ENCODE data around the gene GRK6.
A peak's percentile ranks its signal among the peaks of the same experiment; 100 is the strongest.

The GRK6 gene

GRCh38 chr5:177490311-177490991 is 64.0 kb downstream of the GRK6 start:
- Histone ChIP-seq H3K27me3 (no peaks in the 10 kb centered on the region), H3K36me3 (peaks cover 33% of the 10 kb centered on the region), H3K4me1 (peaks cover 19% of the 10 kb centered on the region), H3K4me3 (ENCODE audit: low read depth, low read length) (no peak overlapping the region), H3K9me3 (no peaks in the 10 kb centered on the region)
- no peak for TF ChIP-seq CTCF (IDR thresholded peaks at IDR 0.05; ENCODE audit: low read depth, low read length)
- DNase-seq: no peak

- TF ChIP-seq CTCF (IDR thresholded peaks at IDR 0.05; ENCODE audit: low read depth, low read length): no peak
- no peak for DNase-seq
- H3K4me1 ChIP-seq: peaks cover 25% of the 10 kb centered on the region
- no peak overlapping the region for H3K4me3 ChIP-seq (ENCODE audit: low read depth, low read length)
- H3K27me3 ChIP-seq: no peaks in the 10 kb centered on the region
- H3K36me3 ChIP-seq: peaks cover 33% of the 10 kb centered on the region
- no peaks in the 10 kb centered on the region for H3K9me3 ChIP-seq
These were observed 64.5 kb downstream of the GRK6 start for GRCh38 chr5:177490992-177491391.

DNA sequence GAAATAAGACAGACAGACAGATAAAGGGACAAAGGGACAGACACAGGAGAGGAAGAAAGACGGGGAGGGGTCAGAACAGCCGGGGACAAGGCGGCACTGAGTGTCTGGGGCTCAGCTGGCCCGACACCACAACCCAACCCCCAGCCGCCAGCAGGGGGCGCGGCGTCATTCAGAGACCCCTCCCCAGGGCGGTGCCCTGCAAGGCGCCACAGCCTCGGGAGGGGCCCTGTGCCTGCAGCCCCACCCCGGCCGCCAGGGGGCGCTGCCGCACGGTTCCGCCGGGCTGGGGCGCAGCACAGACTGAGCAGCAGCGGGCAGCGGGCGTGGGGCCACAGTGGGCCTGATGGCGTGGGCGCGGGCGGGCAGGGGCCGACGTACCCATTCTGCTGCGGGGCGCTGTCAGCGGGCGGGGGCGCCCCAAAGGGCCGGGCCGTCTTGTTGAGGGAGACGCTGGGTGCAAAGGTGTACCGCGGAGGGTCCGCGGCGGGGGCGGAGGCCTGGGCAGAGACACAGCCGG is 65.0 kb downstream of the GRK6 start:
- Histone ChIP-seq H3K9me3 (no peaks in the 10 kb centered on the region), H3K4me1 (peaks cover 29% of the 10 kb centered on the region), H3K36me3 (peaks cover 33% of the 10 kb centered on the region), H3K4me3 (ENCODE audit: low read depth, low read length) (no peak overlapping the region), H3K27me3 (no peaks in the 10 kb centered on the region)
- peak; percentile 89 for DNase-seq
- TF ChIP-seq CTCF (IDR thresholded peaks at IDR 0.05; ENCODE audit: low read depth, low read length): peak; percentile 68

DNA sequence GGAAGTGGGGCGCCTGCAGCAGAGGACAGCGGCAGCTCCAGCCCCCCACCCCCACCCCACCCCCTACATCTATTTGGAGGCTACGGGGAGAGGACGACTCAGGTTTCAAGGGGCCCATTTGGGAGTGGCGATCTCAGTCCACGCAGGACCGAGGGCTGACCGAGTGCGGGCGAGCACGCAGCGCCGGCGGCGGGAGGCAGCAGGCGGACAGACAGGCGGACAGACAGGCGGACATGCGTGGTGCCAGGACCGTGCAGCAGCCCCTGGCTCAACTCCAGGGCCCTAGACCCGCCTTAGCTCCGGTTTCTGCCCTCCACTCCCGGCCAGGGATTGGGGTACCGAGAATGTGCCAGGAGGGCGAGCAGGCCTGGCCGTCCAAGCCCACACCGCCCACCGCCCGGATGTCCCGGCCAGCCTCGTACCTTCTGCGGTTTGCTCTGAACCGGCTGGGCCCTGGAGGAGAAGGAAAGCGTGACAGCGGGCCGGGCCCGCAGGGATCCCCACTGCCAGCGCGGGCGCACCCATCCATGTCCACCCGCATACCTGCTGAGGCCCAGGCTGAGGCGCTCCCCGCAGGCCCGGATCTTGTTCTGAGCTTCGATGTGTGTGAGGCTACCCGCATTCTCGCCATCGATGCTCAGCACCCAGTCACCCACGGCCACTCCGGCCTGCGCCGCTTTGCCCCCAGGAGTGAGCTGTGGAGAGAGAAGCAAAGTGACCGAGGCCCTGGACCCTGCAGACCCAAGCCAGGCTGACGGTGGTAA is 65.7 kb downstream of the GRK6 start:
- no peak for TF ChIP-seq CTCF (IDR thresholded peaks at IDR 0.05; ENCODE audit: low read depth, low read length)
- Histone ChIP-seq H3K27me3 (no peaks in the 10 kb centered on the region), H3K4me3 (ENCODE audit: low read depth, low read length) (no peak overlapping the region), H3K9me3 (no peaks in the 10 kb centered on the region), H3K4me1 (peaks cover 29% of the 10 kb centered on the region), H3K36me3 (peaks cover 31% of the 10 kb centered on the region)
- DNase-seq: no peak
